AG20443 (cell line): ENCODE data around the gene TVP23C.
A peak's percentile ranks its signal among the peaks of the same experiment; 100 is the strongest.

Source experiments
- DNase-seq: peaks from one replicate; pipeline ENCODE4 v3.0.0; 2012; ENCODE audit warnings: low spot score, mixed read lengths

The TVP23C gene

GRCh38 chr17:15496735-15497670, 66.3 kb downstream of the TVP23C start:
- no peak for DNase-seq

- DNase-seq = no peak
Observed at GRCh38 chr17:15494821-15495220, 68.5 kb downstream of the TVP23C start.

DNA sequence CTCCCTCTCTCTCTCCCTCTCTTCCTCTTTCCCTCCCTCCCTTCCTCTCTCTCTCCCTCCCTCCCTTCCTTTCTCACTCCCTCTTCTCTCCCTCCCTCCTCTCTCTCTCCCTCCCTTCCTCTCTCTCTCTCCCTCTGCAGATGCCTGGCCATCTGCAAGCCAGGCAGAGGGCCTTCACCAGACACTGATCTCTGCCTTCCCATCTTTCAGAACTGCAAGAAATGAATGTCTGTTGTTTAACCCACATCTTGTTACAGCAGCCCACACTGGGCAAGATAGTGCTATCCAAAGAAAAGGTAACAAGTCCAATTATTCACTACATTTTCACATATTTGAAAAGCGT, 69.6 kb downstream of the TVP23C start:
- no peak for DNase-seq

GRCh38 chr17:15492791-15493692, 70.2 kb downstream of the TVP23C start:
- DNase-seq = no peak

GRCh38 chr17:15492186-15492585, 71.1 kb downstream of the TVP23C start:
- DNase-seq = no peak

GRCh38 chr17:15490634-15491261, 72.5 kb downstream of the TVP23C start:
- peak; percentile 92 for DNase-seq

DNA sequence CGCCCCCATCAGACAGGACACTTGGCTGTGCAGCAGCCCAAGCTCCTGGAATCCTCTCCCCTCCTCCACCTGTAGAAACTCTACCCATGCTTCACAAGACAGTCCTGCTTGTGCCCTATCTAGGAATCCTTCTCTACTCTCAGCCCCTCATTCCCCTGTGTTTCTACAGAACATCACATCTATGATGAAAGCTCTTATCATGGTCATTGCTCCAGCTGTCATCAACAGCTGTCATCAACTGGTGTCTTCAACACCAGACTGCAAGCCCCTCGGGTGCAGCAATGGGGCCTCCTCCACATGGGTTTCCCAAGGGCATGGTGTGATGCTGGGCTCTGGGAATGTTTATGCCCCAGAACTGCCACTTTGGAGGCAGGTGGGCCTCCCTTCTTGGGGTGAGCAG, 74.7 kb downstream of the TVP23C start:
- DNase-seq = no peak

GRCh38 chr17:15485045-15485444, 78.2 kb downstream of the TVP23C start:
- DNase-seq = no peak

DNA sequence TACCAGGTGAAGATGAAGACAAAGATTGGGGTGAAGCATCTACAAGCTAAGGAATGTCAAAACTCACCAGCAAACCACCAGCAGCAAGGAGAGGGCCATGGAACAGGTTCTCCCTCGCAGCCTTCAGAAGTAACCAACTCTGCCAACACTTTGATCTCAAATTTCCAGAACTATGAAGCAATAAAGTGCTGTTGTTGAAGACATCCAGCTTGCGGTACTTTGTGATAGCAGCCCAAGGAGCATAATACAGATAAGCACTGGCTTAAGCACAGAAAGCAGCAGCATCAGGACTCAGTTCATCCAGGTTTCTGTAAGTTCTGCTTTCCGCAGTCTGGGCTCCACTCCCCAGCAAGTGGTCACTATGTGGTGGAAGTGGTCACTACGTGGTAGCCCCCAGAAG, 79.9 kb downstream of the TVP23C start:
- no peak for DNase-seq

DNA sequence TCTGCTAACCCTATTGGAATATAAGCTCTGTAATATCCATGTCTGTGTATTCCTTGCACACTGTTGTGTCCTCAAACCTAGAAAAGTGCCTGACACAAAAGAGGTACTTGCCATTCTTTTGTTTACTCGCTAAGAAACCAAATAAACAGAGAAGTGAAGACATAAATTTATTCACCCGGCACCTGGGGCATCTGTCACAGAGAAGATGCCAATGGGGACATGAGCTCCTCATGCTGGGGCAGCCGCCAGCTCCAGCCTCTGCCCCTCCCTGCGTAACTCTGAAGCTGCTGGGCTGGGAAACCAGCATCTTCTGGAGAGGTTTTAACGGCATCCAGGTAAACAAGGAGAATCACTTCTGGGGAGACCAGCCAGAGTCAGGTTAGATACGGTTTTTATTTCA, 80.8 kb downstream of the TVP23C start:
- DNase-seq = no peak

DNA sequence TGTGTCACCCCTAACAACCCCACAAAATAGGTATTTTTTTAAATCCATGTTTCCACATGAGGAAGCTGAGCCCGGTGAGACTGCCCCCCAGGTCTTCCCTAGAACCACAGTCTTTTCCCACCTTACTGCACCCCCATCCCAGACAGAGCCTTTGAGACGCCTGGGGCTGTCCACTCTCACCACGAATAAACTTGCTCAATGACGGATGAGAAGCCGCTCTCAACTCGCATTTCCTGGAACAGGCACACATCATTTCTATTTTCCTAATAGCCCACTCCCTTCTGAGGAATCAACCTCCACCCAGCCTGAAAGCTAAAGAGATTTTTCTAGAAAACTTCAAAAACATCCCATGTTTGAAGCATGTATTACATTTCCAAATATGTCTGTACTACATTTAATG, 81.8 kb downstream of the TVP23C start:
- no peak for DNase-seq

DNA sequence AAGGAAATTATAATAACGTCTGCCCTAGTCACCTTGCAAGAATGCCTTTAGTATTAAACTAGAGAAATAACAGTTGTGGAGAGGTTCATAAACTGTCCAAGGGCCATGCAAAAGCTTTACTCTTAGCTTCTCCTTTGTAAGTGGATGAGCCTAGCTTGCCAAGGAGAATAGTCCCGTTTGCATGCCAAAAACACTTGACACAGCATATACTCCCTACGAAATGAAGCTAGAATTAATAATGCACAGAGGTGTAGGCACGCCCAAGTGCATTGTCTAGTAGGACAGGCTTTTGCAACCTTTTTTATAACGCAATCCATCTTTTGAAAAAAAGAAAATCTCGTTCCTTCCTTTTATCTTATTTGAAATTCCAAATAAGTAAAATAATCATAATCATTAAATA, 83.1 kb downstream of the TVP23C start:
- DNase-seq = no peak

- no peak for DNase-seq
Observed at GRCh38 chr17:15479703-15480102, 83.6 kb downstream of the TVP23C start.

- DNase-seq = no peak
Observed at GRCh38 chr17:15478845-15479244, 84.4 kb downstream of the TVP23C start.

DNA sequence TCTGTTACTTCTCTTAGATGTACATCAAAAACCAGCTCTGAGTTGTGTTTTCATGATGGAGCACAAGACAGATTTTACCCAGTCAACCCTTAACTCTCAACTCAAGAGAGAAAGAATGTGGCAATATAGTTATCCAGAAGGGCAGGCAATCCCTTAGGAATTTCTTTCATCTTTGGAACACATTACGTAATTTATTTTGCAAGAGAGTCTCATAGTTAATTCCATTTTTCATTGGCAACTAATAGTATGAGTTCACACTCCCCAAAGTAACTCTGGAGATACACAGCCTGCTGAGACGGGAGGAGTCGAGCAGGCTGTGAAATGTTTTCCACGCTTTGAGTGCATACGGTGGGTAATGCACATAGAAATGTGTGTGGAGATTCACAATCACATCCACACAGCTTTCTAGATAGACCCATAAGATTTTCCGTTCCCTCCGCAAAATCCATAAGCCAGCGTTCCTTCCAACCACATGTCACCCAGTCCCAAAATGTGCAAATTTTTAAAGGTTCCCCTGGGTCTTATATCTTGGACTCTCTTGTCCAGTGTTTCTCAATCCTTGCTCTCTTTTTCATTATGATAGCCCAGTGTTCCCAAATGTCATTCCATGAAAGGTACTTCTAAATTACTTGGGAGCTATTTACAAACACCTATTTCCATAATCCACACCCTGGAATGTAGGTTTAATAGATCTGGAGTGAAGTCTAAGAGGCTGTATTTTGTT, 87.5 kb downstream of the TVP23C start:
- peak; percentile 67 for DNase-seq

GRCh38 chr17:15472891-15473290, 90.4 kb downstream of the TVP23C start:
- DNase-seq = no peak

DNA sequence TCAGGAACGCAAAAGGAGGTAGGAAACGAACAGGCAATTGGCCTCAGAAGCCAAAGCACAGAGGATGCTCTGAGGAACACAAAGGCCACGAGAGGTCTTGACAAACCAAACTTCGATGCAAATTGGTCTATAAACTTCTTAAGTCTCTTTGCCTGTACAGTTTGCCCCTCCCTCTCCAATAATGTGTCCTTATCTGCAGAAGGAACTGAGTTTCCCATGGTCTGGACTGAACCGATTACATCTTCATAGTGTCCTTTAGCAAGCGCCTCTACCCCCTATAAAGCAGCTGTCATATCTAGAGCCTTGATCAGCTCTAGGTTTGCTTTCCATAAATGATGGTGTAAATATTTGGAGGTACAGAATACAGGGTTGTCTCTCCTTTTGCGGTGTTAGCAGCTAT, 92.7 kb downstream of the TVP23C start:
- no peak for DNase-seq

- DNase-seq = no peak
Observed at GRCh38 chr17:15469260-15469659, 94.0 kb downstream of the TVP23C start.

DNA sequence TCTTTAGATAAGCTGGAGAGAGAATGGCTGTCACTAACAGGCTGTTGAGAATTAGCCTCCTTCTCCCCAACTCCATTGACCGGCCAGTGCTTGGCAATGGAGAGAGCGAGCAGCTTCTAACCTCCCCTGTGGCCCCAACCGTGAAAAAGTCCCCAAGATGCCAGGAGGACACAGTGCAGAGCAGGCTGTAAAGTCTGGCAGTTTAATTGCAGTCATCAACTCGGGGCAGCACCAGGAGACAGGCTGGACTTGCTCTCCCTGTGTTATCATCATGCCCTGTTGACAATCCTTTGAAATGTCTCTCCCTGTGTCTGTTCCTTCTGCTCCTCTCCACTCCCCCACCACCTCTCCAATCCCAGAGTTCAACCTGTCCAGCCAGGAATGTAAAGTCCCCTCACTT, 95.2 kb downstream of the TVP23C start:
- DNase-seq = no peak

- no peak for DNase-seq
Observed at GRCh38 chr17:15467592-15467991, 95.7 kb downstream of the TVP23C start, which contains the start of gene CDRT4. CDRT4 (minus strand) TSS chr17:15467621; CDS start chr17:15440238, 27,383 bp downstream.

GRCh38 chr17:15466131-15466530, 97.2 kb downstream of the TVP23C start:
- no peak for DNase-seq
